Loucy (cell line): ENCODE data around the gene ART5.
A peak's percentile ranks its signal among the peaks of the same experiment; 100 is the strongest.

ENCODE experiments used
- H2AFZ ChIP-seq: fragments of 200-600 bp; sonication (generic); 2 replicates; pipeline ENCODE4 v1.6.0; 2016; ENCODE audit warnings: antibody characterized with exemption, mild to moderate bottlenecking, low read length, moderate library complexity
- H3F3A ChIP-seq: fragments of 200-600 bp; 2 replicates; pipeline ENCODE4 v1.6.0; 2016; ENCODE audit warnings: antibody characterized with exemption, low read depth, mild to moderate bottlenecking
- H3K27me3 ChIP-seq: fragments of 200-600 bp; sonication (generic); 2 replicates; pipeline ENCODE4 v1.6.1; 2014; ENCODE audit warnings: low read length, mild to moderate bottlenecking; ENCODE audit not compliant: insufficient read depth, poor library complexity, severe bottlenecking
- H3K36me3 ChIP-seq: fragments of 200-600 bp; sonication (generic); 2 replicates; pipeline ENCODE4 v1.6.1; 2016; ENCODE audit warnings: low read length; ENCODE audit not compliant: insufficient read depth
- H3K4me1 ChIP-seq: fragments of 200-600 bp; sonication (generic); 2 replicates; pipeline ENCODE4 v1.5.1; 2014; ENCODE audit warnings: low read length, mild to moderate bottlenecking; ENCODE audit not compliant: insufficient read depth, poor library complexity, severe bottlenecking
- H3K4me2 ChIP-seq: fragments of 200-600 bp; sonication (generic); 2 replicates; pipeline ENCODE4 v1.6.0; 2014; ENCODE audit warnings: antibody characterized with exemption, low read length, low read depth, mild to moderate bottlenecking; ENCODE audit not compliant: poor library complexity, severe bottlenecking
- H3K4me3 ChIP-seq: fragments of 200-600 bp; sonication (generic); 2 replicates; pipeline ENCODE4 v1.5.1; 2014; ENCODE audit warnings: low read length, mild to moderate bottlenecking, mixed read lengths; ENCODE audit not compliant: poor library complexity, severe bottlenecking
- H3K79me2 ChIP-seq: fragments of 200-600 bp; sonication (generic); 2 replicates; pipeline ENCODE4 v1.6.1; 2014; ENCODE audit warnings: low read length; ENCODE audit not compliant: insufficient read depth
- H3K9ac ChIP-seq: fragments of 200-600 bp; sonication (generic); 2 replicates; pipeline ENCODE4 v1.6.0; 2014; ENCODE audit warnings: mild to moderate bottlenecking, low read depth, low read length, moderate library complexity; ENCODE audit not compliant: poor library complexity, severe bottlenecking
- H3K9me2 ChIP-seq: fragments of 200-600 bp; sonication (generic); replicated peaks from 2 replicates; pipeline ENCODE4 v1.6.1; 2016; ENCODE audit warnings: low read depth, low read length, mixed read lengths
- H3K9me3 ChIP-seq: fragments of 200-600 bp; sonication (generic); 2 replicates; pipeline ENCODE4 v1.6.1; 2014; ENCODE audit warnings: mild to moderate bottlenecking, antibody characterized with exemption, low read length, low read depth; ENCODE audit not compliant: insufficient read depth
- H4K20me1 ChIP-seq: fragments of 200-600 bp; sonication (generic); 2 replicates; pipeline ENCODE4 v1.6.0; 2014; ENCODE audit warnings: antibody characterized with exemption, low read length, mild to moderate bottlenecking; ENCODE audit not compliant: insufficient read depth, poor library complexity, severe bottlenecking
- CTCF ChIP-seq: fragments of 200-600 bp; sonication (generic); conservative IDR thresholded peaks from 2 replicates; pipeline ENCODE4 v1.5.1; 2014; ENCODE audit warnings: mild to moderate bottlenecking, antibody characterized with exemption, low read length
- EZH2phosphoT487 ChIP-seq: fragments of 200-600 bp; IDR thresholded peaks from 2 replicates; pipeline ENCODE4 v1.6.1; 2018; ENCODE audit warnings: antibody characterized with exemption, mild to moderate bottlenecking, moderate library complexity, borderline replicate concordance

Gene ART5

GRCh38 chr11:3610846-3611245 lies 30.9 kb downstream of the ART5 start:
- H3K9me2 ChIP-seq: no peaks in the 10 kb centered on the region
- TF ChIP-seq EZH2phosphoT487 (no peak), CTCF (no peak)

DNA sequence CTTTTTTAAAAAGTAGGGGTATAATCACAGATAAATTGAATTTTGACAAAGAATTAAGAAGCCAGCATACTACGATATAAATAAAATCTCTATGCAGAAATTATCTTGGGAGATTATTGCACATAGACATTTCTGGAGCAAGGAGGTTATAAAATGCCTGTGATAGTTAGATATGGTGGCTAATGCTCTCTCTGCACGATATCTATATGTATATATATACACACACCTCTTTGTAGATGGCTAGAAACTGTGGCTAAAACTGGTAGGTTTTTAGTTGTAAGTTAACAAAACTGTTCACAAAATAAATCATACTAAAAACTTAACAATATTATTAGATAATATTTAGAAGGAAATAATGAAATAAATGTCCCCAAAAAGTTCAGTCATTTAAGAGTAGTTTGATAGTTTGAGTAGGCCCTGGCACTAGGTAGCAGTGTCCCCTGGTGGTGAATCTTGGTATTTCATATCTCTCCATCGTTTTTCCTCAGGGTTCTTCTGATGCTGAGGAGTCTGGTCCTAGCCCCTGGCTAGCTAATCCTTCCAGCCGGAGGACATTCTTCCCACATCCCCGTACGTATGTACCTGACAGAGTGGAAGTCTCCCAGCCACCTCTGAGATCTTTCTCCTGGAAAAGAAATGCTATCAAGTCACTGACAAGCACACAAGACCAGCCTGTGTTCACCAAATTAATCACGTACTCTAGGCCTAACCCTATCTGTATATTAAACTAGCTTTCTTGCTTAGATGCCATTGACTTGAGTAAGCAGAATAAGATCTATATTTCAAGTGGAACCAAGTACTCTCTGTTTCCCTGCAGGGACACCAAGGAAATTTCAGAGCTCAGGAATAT lies 32.2 kb downstream of the ART5 start:
- TF ChIP-seq EZH2phosphoT487 (no peak), CTCF (peak; percentile 77)
- Histone ChIP-seq H2AFZ (no peak overlapping the region), H3K27me3 (no peaks in the 10 kb centered on the region)

More at GRCh38 chr11:3610846-3611245, 30.9 kb downstream of the ART5 start:
- H3K36me3 ChIP-seq: no peaks in the 10 kb centered on the region
- no peaks in the 10 kb centered on the region for H3K79me2 ChIP-seq
- no peaks in the 10 kb centered on the region; the same call in 1 of the 2 replicates for H3K9me3 ChIP-seq
- H3K27me3 ChIP-seq: no peaks in the 10 kb centered on the region
- no peaks in the 10 kb centered on the region for H3K4me1 ChIP-seq
- H3F3A ChIP-seq: no peaks in the 10 kb centered on the region
- H3K9ac ChIP-seq: no peak overlapping the region
- H3K4me3 ChIP-seq: no peak overlapping the region
- no peak overlapping the region for H2AFZ ChIP-seq
- no peaks in the 10 kb centered on the region for H4K20me1 ChIP-seq
- H3K4me2 ChIP-seq: no peak overlapping the region

DNA sequence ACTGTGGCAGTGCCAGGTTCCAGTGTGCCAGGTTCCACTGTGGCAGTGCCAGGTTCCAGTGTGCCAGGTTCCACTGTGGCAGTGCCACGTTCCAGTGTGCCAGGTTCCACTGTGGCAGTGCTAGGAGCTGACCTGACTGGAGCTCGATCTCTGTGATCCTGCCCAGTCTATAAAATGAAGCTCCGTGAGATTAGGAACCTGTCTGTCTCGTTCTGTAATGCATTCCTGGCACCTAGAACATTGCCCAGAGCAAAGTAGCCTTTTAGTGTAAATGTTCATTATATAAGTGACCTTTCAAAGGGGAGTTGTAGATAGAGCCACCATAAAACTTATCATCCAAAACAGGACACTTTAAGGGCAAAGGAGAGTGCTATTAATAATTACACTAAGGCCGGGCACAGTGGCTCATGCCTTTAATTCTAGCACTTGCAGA lies 36.0 kb downstream of the ART5 start:
- Histone ChIP-seq H3K79me2 (no peaks in the 10 kb centered on the region), H3F3A (no peaks in the 10 kb centered on the region), H3K9ac (no peak overlapping the region), H3K27me3 (no peaks in the 10 kb centered on the region), H3K36me3 (no peaks in the 10 kb centered on the region), H3K4me2 (no peak overlapping the region), H4K20me1 (no peaks in the 10 kb centered on the region), H2AFZ (peak overlapping the region; percentile 44; the same call in 1 of the 2 replicates), H3K9me2 (no peaks in the 10 kb centered on the region), H3K9me3 (no peaks in the 10 kb centered on the region), H3K4me3 (no peak overlapping the region), H3K4me1 (no peaks in the 10 kb centered on the region)
- TF ChIP-seq EZH2phosphoT487 (no peak), CTCF (no peak)

More for the DNA sequence above, 32.2 kb downstream of the ART5 start:
- Histone ChIP-seq H4K20me1 (no peaks in the 10 kb centered on the region), H3K9ac (no peak overlapping the region), H3K79me2 (no peaks in the 10 kb centered on the region), H3K4me2 (no peak overlapping the region), H3K4me1 (no peaks in the 10 kb centered on the region), H3K9me2 (no peaks in the 10 kb centered on the region), H3K4me3 (no peak overlapping the region), H3K9me3 (no peaks in the 10 kb centered on the region; the same call in 1 of the 2 replicates), H3F3A (no peaks in the 10 kb centered on the region), H3K36me3 (no peaks in the 10 kb centered on the region)
